T-helper 9 cell (primary cell): ENCODE data around the gene OR6C4.
"Not testable (repeated sequence)": the region's sequence is repeated elsewhere in the genome, so short reads cannot be mapped to it uniquely, and the experiment has no call there.

Source experiments
- DNase-seq: peaks from one replicate; pipeline ENCODE4 v3.0.0-alpha.2; 2020
- total RNA-seq, 2 donors: gene quantifications; one replicate each; lab custom pipeline; 2026; lab: John Stamatoyannopoulos, UW

OR6C4 gene
- 0 reads per million in 2 donors for total RNA-seq

DNA sequence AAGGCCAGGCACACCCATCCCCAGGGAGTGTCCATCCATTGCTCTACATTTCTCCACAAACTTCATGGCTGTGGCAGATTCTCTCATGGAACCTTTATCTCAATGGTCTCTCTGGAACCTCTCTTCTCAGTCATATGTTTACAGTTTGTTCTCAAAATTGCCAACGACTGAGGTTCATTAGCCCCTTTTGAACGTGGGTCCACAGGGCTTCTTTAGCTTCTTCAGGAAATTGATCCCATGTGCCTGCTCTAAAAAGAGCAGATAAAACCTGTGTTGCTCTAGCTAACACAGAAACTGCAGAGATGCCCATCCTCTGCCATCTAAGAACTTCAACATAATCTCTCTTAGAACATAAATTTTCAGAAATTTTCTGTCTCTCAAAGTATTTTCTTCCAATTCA, at the start of gene OR6C4:
Gene OR6C4, plus strand, starts transcription at position 301 of the 400 bp plus-strand sequence. CDS start 1,625 bp downstream, outside the sequence.
- DNase-seq, result no peak

- no peak for DNase-seq
Measured at GRCh38 chr12:55499810-55500252, 49.6 kb upstream of the OR6C4 start.

- DNase-seq, result no peak
Measured at GRCh38 chr12:55501601-55502000, 47.8 kb upstream of the OR6C4 start.

DNA sequence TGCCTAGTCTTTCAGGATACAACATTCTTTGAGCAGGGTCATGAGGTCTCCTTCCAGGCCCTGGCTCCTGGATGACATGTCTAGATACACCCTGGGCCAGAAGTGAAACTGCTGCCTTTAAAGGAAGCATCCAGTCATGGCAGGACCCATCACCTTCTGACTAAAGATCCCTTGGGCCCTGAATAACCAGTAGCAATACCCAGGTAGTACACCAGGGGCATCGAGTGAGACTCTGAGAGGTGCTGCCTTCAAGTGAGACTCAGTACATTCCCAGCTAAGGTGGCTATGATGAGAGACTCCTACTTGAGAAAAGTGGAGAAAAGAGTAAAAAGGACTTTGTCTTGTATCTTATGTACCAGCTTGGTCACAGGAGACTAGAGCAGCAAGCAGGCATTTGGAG, 33.7 kb upstream of the OR6C4 start:
- no peak for DNase-seq

DNA sequence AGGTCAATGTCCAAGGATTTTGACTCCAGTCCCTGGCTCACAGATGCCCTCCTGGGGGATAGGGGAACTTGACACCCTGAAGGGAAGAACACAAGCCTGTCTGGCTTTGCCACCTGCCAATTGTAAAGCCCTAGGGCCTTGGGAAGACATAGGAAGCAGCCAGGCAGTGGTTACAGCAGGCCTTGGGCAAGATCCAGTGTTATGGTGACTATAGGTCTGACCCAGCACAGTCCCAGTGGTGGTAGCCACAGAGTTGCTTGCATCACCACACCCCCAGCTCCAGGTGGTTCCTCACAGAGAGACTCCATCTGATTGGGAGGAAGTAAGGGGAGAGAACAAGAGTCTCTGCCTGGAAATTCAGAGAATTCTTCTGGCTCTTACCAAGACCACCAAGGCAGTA, 33.0 kb upstream of the OR6C4 start:
- DNase-seq, result no peak

- DNase-seq, result not testable (repeated sequence)
Measured at GRCh38 chr12:55548235-55548634, 1.2 kb upstream of the OR6C4 start.

DNA sequence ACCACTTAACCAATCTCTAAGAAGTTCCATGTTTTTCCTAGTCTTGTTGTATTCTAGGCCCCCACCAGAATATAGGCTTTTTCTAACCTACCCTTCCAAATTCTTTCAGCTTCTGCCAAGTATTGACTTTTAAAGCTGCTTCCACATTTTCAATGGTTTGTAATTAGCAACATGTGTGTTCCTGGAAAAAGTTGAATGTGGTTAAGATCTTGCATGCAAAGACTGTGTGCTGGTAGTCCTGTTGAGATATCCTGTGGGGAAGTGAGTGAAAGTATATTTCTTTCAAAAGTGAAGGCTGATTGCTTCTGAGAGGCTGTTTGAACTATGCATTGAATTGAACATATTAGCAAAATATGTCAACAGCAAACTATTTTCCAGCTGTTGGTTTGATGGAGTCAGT, 646 bp upstream of the OR6C4 start:
- DNase-seq, result no peak

- DNase-seq, result no peak
Measured at GRCh38 chr12:55554296-55554695, 4.9 kb downstream of the OR6C4 start.

- not testable (repeated sequence) for DNase-seq
Measured at GRCh38 chr12:55570060-55570459, 20.7 kb downstream of the OR6C4 start.

DNA sequence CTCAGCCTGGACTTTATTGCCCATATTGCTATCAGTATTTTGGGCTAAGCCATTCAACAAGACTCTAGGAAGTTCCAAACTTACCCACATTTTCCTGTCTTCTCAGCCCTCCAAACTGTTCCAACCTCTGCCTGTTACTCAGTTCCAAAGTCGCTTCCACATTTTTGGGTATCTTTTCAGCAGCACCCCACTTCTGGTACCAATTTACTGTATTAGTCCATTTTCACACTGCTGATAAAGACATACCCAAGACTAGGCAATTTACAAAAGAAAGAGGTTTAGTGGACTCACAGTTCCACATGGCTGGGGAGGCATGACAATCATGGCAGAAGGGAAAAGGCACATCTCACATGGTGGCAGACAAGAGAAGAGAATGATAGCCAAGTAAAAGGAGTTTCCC, 21.3 kb downstream of the OR6C4 start:
- not testable (repeated sequence) for DNase-seq

DNA sequence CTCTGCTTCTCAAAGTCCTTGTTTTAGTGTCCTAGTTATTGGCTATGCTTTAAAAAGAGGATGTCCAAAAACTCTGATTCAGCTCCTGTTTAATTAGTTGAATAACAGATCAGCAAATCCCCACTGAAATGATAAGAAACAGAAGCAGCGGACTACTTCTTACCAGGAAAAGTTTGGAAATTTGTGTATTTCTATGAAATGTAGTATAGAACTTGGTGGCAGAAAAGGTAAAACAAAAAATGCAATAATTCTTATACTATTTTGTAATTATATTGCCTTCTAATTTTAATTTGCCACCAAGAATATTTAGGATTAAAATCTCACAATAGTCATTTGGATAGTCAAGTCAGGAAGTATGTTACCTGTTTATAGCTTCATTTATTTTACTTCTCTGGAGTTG, 22.8 kb downstream of the OR6C4 start, which contains the start of gene OR2AP1:
Gene OR2AP1, plus strand, starts transcription at position 301 of the 400 bp plus-strand sequence. CDS start 1,947 bp downstream, outside the sequence.
- no peak for DNase-seq

DNA sequence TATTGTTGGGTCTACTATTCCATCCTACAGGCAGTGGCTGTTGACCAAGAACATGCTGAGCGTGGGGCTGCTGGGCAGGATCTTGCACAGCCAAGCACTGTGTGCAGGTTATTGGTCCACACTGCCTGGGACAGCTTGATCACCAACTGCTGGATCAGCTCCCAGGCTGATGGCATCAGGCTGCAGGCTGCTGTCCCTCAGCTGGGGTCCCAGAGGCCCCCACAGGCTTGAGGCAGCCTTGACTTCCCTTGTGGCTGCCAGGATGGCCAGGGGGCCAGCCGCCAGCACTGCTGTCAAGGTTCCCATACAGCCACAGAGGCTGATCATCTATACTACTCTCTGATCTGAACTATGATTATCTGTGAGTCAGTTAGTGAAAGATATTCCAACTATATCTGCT, 32.7 kb downstream of the OR6C4 start:
- no peak for DNase-seq

- no peak for DNase-seq
Measured at GRCh38 chr12:55585817-55586216, 36.4 kb downstream of the OR6C4 start.

- DNase-seq, result not testable (repeated sequence)
Measured at GRCh38 chr12:55590152-55590551, 40.8 kb downstream of the OR6C4 start.
